TTC549 (cell line): ENCODE data around the gene OR52J3.

ENCODE experiments used
- FAIRE-seq: peaks from 2 replicates; lab custom pipeline; 2012; peaks lifted over from hg19 to GRCh38; lab: Jason Lieb, UNC

Gene OR52J3

DNA sequence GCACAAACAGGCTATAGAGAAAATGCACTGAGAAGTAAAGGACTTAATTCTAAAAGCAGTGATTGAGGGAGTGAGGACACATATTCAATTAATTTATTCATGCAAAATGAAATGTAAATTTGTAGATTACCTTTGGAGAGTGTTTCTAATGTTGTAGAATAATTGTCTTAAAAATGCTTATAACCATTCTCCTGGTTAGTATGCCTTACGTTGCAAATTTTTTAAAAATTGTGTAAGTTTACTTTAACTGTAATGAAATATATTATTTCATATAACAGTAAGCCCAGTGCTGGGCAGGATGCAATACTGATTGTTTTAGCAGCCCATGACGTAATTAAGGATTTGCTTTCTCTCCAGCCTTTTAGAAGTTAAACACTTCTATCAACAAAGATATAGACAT lies 49.7 kb downstream of the OR52J3 start:
- FAIRE-seq: no peak
